Stimulated activated CD4-positive, alpha-beta T cell treated with anti-CD3 and anti-CD28 coated beads, Interleukin-15, amount 100 ng/mL, for 1 hour (primary cell): ENCODE data around the gene CYB5R4.
"Not testable (repeated sequence)": the region's sequence is repeated elsewhere in the genome, so short reads cannot be mapped to it uniquely, and the experiment has no call there.

Experiments used
- DNase-seq, 2 donors: peaks; one replicate each; pipeline ENCODE4 v3.0.0-alpha.2; 2020; ENCODE audit warnings: low read depth in 1 of 2, low spot score in 1 of 2

CYB5R4 gene

GRCh38 chr6:83862776-83863471, 3.4 kb downstream of the CYB5R4 start:
- DNase-seq, result no peak

- DNase-seq, result no peak
These were observed 7.6 kb downstream of the CYB5R4 start for GRCh38 chr6:83867043-83867442.

- DNase-seq, result no peak
These were observed 8.2 kb downstream of the CYB5R4 start for GRCh38 chr6:83867527-83868161.

- no peak for DNase-seq
These were observed 9.2 kb downstream of the CYB5R4 start for GRCh38 chr6:83868639-83869038.

- no peak for DNase-seq
These were observed 11.2 kb downstream of the CYB5R4 start for GRCh38 chr6:83870649-83871048.

GRCh38 chr6:83872386-83873118, 13.1 kb downstream of the CYB5R4 start:
- no peak for DNase-seq

GRCh38 chr6:83873869-83874268, 14.4 kb downstream of the CYB5R4 start:
- no peak for DNase-seq

- no peak for DNase-seq
These were observed 16.4 kb downstream of the CYB5R4 start for GRCh38 chr6:83875843-83876242.

- DNase-seq, result no peak
These were observed 19.6 kb downstream of the CYB5R4 start for GRCh38 chr6:83878902-83879644.

GRCh38 chr6:83879746-83880145, 20.3 kb downstream of the CYB5R4 start:
- DNase-seq, result no peak

- no peak for DNase-seq
These were observed 23.8 kb downstream of the CYB5R4 start for GRCh38 chr6:83883240-83883639.

GRCh38 chr6:83884523-83884922, 25.0 kb downstream of the CYB5R4 start:
- DNase-seq, result no peak

GRCh38 chr6:83885984-83886383, 26.5 kb downstream of the CYB5R4 start:
- DNase-seq, result no peak

- no peak for DNase-seq
These were observed 30.1 kb downstream of the CYB5R4 start for GRCh38 chr6:83889621-83890020.

- DNase-seq, result no peak
These were observed 31.0 kb downstream of the CYB5R4 start for GRCh38 chr6:83890520-83890919.

GRCh38 chr6:83891586-83891985, 32.1 kb downstream of the CYB5R4 start:
- DNase-seq, result no peak

- DNase-seq, result no peak
These were observed 33.5 kb downstream of the CYB5R4 start for GRCh38 chr6:83893024-83893423.

GRCh38 chr6:83897094-83897493, 37.6 kb downstream of the CYB5R4 start:
- not testable (repeated sequence) for DNase-seq

- DNase-seq, result no peak
These were observed 42.1 kb downstream of the CYB5R4 start for GRCh38 chr6:83901624-83902023.

GRCh38 chr6:83904395-83904794, 44.9 kb downstream of the CYB5R4 start:
- no peak for DNase-seq

- DNase-seq, result no peak
These were observed 46.2 kb downstream of the CYB5R4 start for GRCh38 chr6:83905648-83906047.
